Trophoblast cell (in vitro differentiated cells and primary cell): ENCODE data around the gene MDM4.

Experiments
- DNase-seq, 2 donors: peaks; one replicate each; pipeline ENCODE4 v3.0.0-alpha.2; 2016
- H2AFZ ChIP-seq: 2 replicates; pipeline ENCODE4 v1.6.1; 2013; ENCODE audit warnings: low read length, moderate library complexity, mild to moderate bottlenecking; ENCODE audit not compliant: insufficient read depth, poor library complexity
- H2AK5ac ChIP-seq: 2 replicates; pipeline ENCODE4 v1.6.1; 2013; ENCODE audit warnings: mild to moderate bottlenecking, low read length
- H2BK120ac ChIP-seq: 2 replicates; pipeline ENCODE4 v1.6.1; 2013; ENCODE audit warnings: low read length, mild to moderate bottlenecking, moderate library complexity; ENCODE audit not compliant: insufficient read depth, poor library complexity
- H2BK12ac ChIP-seq: 2 replicates; pipeline ENCODE4 v1.6.1; 2013; ENCODE audit warnings: mild to moderate bottlenecking, low read length, moderate library complexity
- H2BK5ac ChIP-seq: 2 replicates; pipeline ENCODE4 v1.6.1; 2013; ENCODE audit warnings: low read length, low read depth, moderate library complexity, mild to moderate bottlenecking; ENCODE audit not compliant: poor library complexity
- H3K14ac ChIP-seq: 2 replicates; pipeline ENCODE4 v1.6.1; 2013; ENCODE audit warnings: mild to moderate bottlenecking, low read length
- H3K18ac ChIP-seq: 2 replicates; pipeline ENCODE4 v1.6.1; 2013; ENCODE audit warnings: mild to moderate bottlenecking, low read length
- H3K23ac ChIP-seq: 2 replicates; pipeline ENCODE4 v1.6.1; 2013; ENCODE audit warnings: low read length
- H3K27ac ChIP-seq: 2 replicates; pipeline ENCODE4 v1.5.1; 2013; ENCODE audit warnings: low read depth, mild to moderate bottlenecking, inconsistent platforms, low read length, moderate library complexity
- H3K27me3 ChIP-seq: 2 replicates; pipeline ENCODE4 v1.6.1; 2013; ENCODE audit warnings: inconsistent platforms, mild to moderate bottlenecking, low read length, moderate library complexity; ENCODE audit not compliant: insufficient read depth
- H3K36me3 ChIP-seq, 2 experiments: 1 replicate in 1 of 2; 2 replicates in 1 of 2; pipeline ENCODE4 v1.6.1; 2013; ENCODE audit warnings: low read length in 2 of 2, mild to moderate bottlenecking in 2 of 2, moderate library complexity in 1 of 2; ENCODE audit not compliant: insufficient read depth in 2 of 2, control insufficient read depth in 1 of 2
- H3K4ac ChIP-seq: 2 replicates; pipeline ENCODE4 v1.6.1; 2013; ENCODE audit warnings: low read depth, mild to moderate bottlenecking, low read length, moderate library complexity
- H3K4me1 ChIP-seq, 2 experiments: 1 replicate in 1 of 2; 2 replicates in 1 of 2; pipeline ENCODE4 v1.6.1; 2013; ENCODE audit warnings: low read length in 2 of 2, mild to moderate bottlenecking in 2 of 2, moderate library complexity in 1 of 2; ENCODE audit not compliant: insufficient read depth in 2 of 2, control insufficient read depth in 1 of 2
- H3K4me2 ChIP-seq: 2 replicates; pipeline ENCODE4 v1.6.1; 2013; ENCODE audit warnings: inconsistent platforms, mild to moderate bottlenecking, low read length, moderate library complexity
- H3K4me3 ChIP-seq: 2 replicates; pipeline ENCODE4 v1.5.1; 2013; ENCODE audit warnings: mild to moderate bottlenecking, low read depth, low read length, inconsistent platforms
- H3K79me1 ChIP-seq: one replicate; pipeline ENCODE4 v1.6.1; 2013; ENCODE audit warnings: low read length
- H3K79me2 ChIP-seq: 2 replicates; pipeline ENCODE4 v1.6.1; 2013; ENCODE audit warnings: low read length, mild to moderate bottlenecking; ENCODE audit not compliant: control insufficient read depth, insufficient read depth, poor library complexity
- H3K9ac ChIP-seq: 2 replicates; pipeline ENCODE4 v1.6.1; 2013; ENCODE audit warnings: mild to moderate bottlenecking, low read length
- H3K9me3 ChIP-seq: 2 replicates; pipeline ENCODE4 v1.6.1; 2013; ENCODE audit warnings: low read depth, mild to moderate bottlenecking, control low read depth, inconsistent platforms, low read length; ENCODE audit not compliant: insufficient read depth
- H4K12ac ChIP-seq: 2 replicates; pipeline ENCODE4 v1.6.1; 2013; ENCODE audit warnings: low read depth, mild to moderate bottlenecking, low read length, moderate library complexity
- H4K8ac ChIP-seq: 2 replicates; pipeline ENCODE4 v1.6.1; 2013; ENCODE audit warnings: low read depth, mild to moderate bottlenecking, low read length, moderate library complexity
- H4K91ac ChIP-seq: one replicate; pipeline ENCODE4 v1.6.1; 2013; ENCODE audit warnings: low read depth, mild to moderate bottlenecking, low read length, moderate library complexity
- WGBS: extraction: QIAGEN DNeasy Blood & Tissue Kit; methylation state at CpG from one replicate; pipeline ENCODE4 v1.1.7; 2013; ENCODE audit warnings: missing lambda C conversion rate; ENCODE audit not compliant: insufficient read length, insufficient coverage; ENCODE audit errors: extremely low coverage; 5-methylcytosine and 5-hydroxymethylcytosine counted together

MDM4 gene

DNA sequence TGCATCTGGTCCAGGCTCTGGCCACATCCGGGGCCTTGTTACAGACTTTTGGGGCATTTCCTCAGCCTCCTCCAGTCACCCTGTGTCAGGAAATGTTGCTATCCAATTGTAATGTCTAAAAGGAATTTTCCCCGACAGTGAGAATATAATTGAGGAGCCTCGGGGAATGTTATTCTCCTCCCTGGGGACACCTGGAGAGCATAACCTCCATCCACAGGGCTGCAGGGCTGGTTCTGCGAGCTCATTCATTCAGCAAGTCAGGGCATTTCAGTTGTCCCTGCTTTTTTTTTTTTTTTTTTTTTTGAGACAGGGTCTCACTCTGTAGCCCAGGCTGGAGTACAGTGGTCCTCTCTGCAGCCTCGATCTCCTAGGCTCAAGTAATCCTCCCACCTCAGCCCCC lies 72.6 kb downstream of the MDM4 start:
- Histone ChIP-seq H4K8ac (no peak overlapping the region), H3K79me2 (no peaks in the 10 kb centered on the region), H3K4me2 (no peak overlapping the region), H3K79me1 (peaks cover 2% of the 10 kb centered on the region), H3K4ac (no peak overlapping the region), H3K9ac (no peak overlapping the region), H3K4me1 (peaks cover 10 to 23% of the 10 kb centered on the region in 2 experiments), H3K14ac (no peak overlapping the region), H3K23ac (no peak overlapping the region), H2BK5ac (no peak overlapping the region), H3K18ac (no peak overlapping the region), H4K12ac (no peak overlapping the region), H2AK5ac (no peak overlapping the region), H3K27ac (no peak overlapping the region), H3K9me3 (no peaks in the 10 kb centered on the region), H3K36me3 (no peaks in the 10 kb centered on the region), H3K4me3 (no peak overlapping the region), H2AFZ (no peak overlapping the region), H2BK12ac (no peak overlapping the region), H2BK120ac (no peak overlapping the region), H4K91ac (no peak overlapping the region), H3K27me3 (no peaks in the 10 kb centered on the region)
- WGBS: no CpG with 5 or more reads among the region's 5 CpGs
- peak; percentile 19 to 55 for DNase-seq

DNA sequence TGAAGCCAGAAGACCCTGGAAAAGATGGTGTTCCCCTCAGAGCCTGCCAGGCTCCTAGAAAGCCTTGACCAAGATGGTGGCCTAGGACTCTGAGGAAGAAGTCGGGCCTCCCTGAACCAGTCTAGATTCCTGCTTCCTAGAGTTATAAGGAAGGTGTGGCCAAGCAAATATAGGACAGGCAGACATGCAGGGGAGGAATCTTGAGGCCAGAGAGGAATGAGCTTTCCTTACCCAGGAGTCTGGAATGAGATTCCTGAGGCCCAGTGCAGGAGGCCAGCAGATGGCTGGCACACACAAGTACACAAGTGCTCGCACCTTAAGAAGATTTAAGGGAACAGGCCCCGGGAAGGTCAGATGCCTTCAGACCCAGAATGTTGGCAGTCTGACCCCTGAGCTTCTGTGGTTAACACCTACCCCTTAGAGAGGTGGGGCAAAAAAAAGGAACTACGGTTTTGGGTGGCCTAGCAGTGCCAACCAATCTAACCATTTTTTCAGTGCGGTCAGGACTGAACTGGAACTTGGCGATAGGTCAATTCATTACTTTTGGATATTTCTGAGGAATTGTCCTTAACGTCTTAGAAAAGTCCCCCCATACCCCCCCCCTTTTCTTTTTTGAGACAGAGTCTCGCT lies 73.3 kb downstream of the MDM4 start:
- peak overlapping the region; percentile 0 for H4K91ac ChIP-seq
- H3K4me1 ChIP-seq: peaks cover 10 to 21% of the 10 kb centered on the region in 2 experiments
- H3K79me2 ChIP-seq: no peaks in the 10 kb centered on the region
- H3K9me3 ChIP-seq: no peaks in the 10 kb centered on the region
- no peak overlapping the region for H2BK5ac ChIP-seq
- WGBS: no CpG with 5 or more reads among the region's 8 CpGs
- no peak overlapping the region for H3K4me3 ChIP-seq
- H3K14ac ChIP-seq: no peak overlapping the region
- H2BK120ac ChIP-seq: peak overlapping the region; percentile 5
- peak in 1 of 2 donors; percentile 24 for DNase-seq
- H3K4ac ChIP-seq: no peak overlapping the region
- no peaks in the 10 kb centered on the region for H3K27me3 ChIP-seq
- no peaks in the 10 kb centered on the region for H3K36me3 ChIP-seq
- H3K18ac ChIP-seq: no peak overlapping the region
- H3K9ac ChIP-seq: no peak overlapping the region
- H3K27ac ChIP-seq: no peak overlapping the region
- H4K12ac ChIP-seq: no peak overlapping the region
- no peak overlapping the region for H3K4me2 ChIP-seq
- H4K8ac ChIP-seq: no peak overlapping the region
- H3K79me1 ChIP-seq: peaks cover 2% of the 10 kb centered on the region
- H3K23ac ChIP-seq: no peak overlapping the region
- no peak overlapping the region for H2AK5ac ChIP-seq
- H2AFZ ChIP-seq: no peak overlapping the region
- no peak overlapping the region for H2BK12ac ChIP-seq

- no peaks in the 10 kb centered on the region for H3K79me2 ChIP-seq
- no peak overlapping the region for H4K12ac ChIP-seq
- H3K18ac ChIP-seq: no peak overlapping the region
- no peaks in the 10 kb centered on the region for H3K36me3 ChIP-seq
- no peak overlapping the region for H3K4ac ChIP-seq
- no peak overlapping the region for H2AFZ ChIP-seq
- no peak overlapping the region for H3K14ac ChIP-seq
- H3K79me1 ChIP-seq: peaks cover 2% of the 10 kb centered on the region
- no peaks in the 10 kb centered on the region for H3K27me3 ChIP-seq
- H2BK5ac ChIP-seq: no peak overlapping the region
- peaks cover 8 to 14% of the 10 kb centered on the region in 2 experiments for H3K4me1 ChIP-seq
- H3K23ac ChIP-seq: no peak overlapping the region
- H4K8ac ChIP-seq: no peak overlapping the region
- no peak overlapping the region for H4K91ac ChIP-seq
- WGBS: no CpG with 5 or more reads among the region's 3 CpGs
- H3K27ac ChIP-seq: no peak overlapping the region
- H3K9ac ChIP-seq: no peak overlapping the region
- H3K4me2 ChIP-seq: no peak overlapping the region
- H3K9me3 ChIP-seq: no peaks in the 10 kb centered on the region
- H2BK12ac ChIP-seq: no peak overlapping the region
- DNase-seq: peak; percentile 38 to 65
- no peak overlapping the region for H2AK5ac ChIP-seq
- H2BK120ac ChIP-seq: no peak overlapping the region
- no peak overlapping the region for H3K4me3 ChIP-seq
These were observed 75.4 kb downstream of the MDM4 start for GRCh38 chr1:204591473-204592090.

- Histone ChIP-seq H3K9ac (no peak overlapping the region), H4K91ac (no peak overlapping the region), H3K9me3 (no peaks in the 10 kb centered on the region), H2BK5ac (no peak overlapping the region), H2AK5ac (no peak overlapping the region), H3K27me3 (no peaks in the 10 kb centered on the region), H2BK12ac (no peak overlapping the region), H3K18ac (no peak overlapping the region), H3K14ac (no peak overlapping the region), H3K27ac (no peak overlapping the region), H3K36me3 (no peaks in the 10 kb centered on the region), H4K12ac (no peak overlapping the region), H3K4ac (no peak overlapping the region), H3K79me2 (no peaks in the 10 kb centered on the region), H3K4me3 (no peak overlapping the region), H3K4me1 (peaks cover 8 to 14% of the 10 kb centered on the region in 2 experiments), H3K4me2 (no peak overlapping the region), H2BK120ac (no peak overlapping the region), H2AFZ (no peak overlapping the region), H4K8ac (no peak overlapping the region), H3K79me1 (peaks cover 2% of the 10 kb centered on the region), H3K23ac (no peak overlapping the region)
- no peak for DNase-seq
- WGBS: no CpG with 5 or more reads among the region's 10 CpGs
These were observed 76.2 kb downstream of the MDM4 start for GRCh38 chr1:204592246-204592948.
